Activated T-cell treated with anti-CD3 and anti-CD28 coated beads, Interleukin-2, amount 50 U/mL, for 72 hours (primary cell): ENCODE results near the gene NEDD9. TPM values are rescaled to one million over a fixed set of nuclear protein-coding genes. Genes with fewer than 3 reads are reported as not detected.
A peak's percentile ranks its signal among the peaks of the same experiment; 100 is the strongest.

ENCODE experiments used
- ATAC-seq, 2 donors: fragments of 150-1000 bp; cut with Tn5 transposase; replicated peaks in 1 of 2; 2 replicates each; pipeline ENCODE4 v1.10.0; 2021; ENCODE audit warnings: moderate library complexity in 2 of 2, mild to moderate bottlenecking in 1 of 2
- DNase-seq, 2 donors: peaks; one replicate each; pipeline ENCODE4 v3.0.0; 2021 to 2022; ENCODE audit warnings: mixed read lengths in 1 of 2
- H3K27ac Mint-ChIP-seq: one replicate; pipeline ENCODE4 v1.8.0; 2022; ENCODE audit warnings: mild to moderate bottlenecking, moderate library complexity, mixed read lengths
- H3K27me3 Mint-ChIP-seq: one replicate; pipeline ENCODE4 v1.8.0; 2022; ENCODE audit warnings: low read depth, mixed read lengths
- H3K36me3 Mint-ChIP-seq, 2 donors: one replicate each; pipeline ENCODE4 v1.8.0; 2022; ENCODE audit warnings: mixed read lengths in 2 of 2, mild to moderate bottlenecking in 1 of 2; ENCODE audit not compliant: insufficient read depth in 2 of 2
- H3K4me1 Mint-ChIP-seq: one replicate; pipeline ENCODE4 v1.8.0; 2022; ENCODE audit warnings: low read depth, mixed read lengths
- H3K4me3 Mint-ChIP-seq, 2 donors: one replicate each; pipeline ENCODE4 v1.8.0; 2022; ENCODE audit warnings: mild to moderate bottlenecking in 2 of 2, mixed read lengths in 2 of 2, moderate library complexity in 2 of 2
- H3K9me3 Mint-ChIP-seq, 2 donors: one replicate each; pipeline ENCODE4 v1.8.0; 2022; ENCODE audit warnings: mixed read lengths in 2 of 2
- total RNA-seq, 2 donors: library from RNA; stranded (reverse); gene quantifications; one replicate each; pipeline ENCODE4 v1.2.3, GENCODE V29; 2022

The NEDD9 gene
- total RNA-seq, 2 donors from 2014 or later = 20.8 to 36.4 TPM

DNA sequence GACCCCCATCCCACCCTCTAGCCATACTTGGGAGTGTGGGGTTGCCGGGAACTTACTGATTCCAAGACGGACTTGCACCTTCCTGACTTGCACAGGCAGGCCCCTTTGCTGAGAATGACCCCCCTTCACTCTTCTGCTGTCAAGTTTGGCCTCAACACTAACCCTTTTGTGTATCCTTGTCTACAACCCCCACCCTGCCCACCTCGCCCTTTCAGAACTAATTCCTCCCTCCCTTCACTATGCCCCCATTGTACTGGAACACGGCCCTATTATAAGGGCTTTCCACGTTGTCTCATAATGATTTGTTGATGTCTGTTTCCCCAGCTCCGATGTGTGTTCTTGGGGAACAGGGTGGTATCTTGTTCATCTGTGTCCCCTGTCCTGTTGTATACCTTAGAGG is 4.4 kb upstream of the NEDD9 start:
- H3K4me1 Mint-ChIP-seq = peaks cover 47% of the 10 kb centered on the region
- H3K4me3 Mint-ChIP-seq = peak overlapping the region; percentile 6 to 56

DNA sequence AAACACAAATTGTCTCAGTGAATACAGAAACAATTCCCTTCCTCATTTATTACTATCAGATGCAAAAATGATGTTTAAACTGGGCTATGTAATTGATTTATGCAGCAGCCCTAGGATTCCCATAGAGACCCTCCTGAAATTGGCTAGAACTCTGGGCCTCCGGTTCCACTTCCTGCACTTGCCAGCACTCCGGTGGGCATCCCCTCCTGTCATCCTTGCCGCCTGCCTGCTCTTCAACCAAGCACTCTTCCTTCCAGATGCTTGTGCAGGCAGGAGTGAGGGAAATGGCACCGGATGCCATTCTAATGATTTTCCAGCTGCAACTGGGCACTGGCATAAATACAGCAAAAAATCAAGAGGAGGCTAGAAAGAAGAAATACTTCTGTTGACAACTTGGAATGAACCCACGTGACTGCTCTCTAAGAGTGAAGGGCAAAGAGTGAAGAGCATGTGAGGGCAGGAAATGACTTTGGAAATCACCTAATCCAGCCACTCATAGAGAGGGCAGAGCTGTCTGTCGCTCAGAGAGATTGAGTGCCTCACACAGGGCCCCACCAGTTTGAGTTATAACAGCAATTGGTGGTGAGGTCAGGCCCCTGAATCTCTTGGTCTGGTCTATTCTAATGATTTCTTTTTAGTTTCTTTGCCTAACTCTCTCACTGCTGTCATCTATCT is 3.7 kb upstream of the NEDD9 start:
- Mint-ChIP-seq H3K4me1 (peaks cover 54% of the 10 kb centered on the region), H3K36me3 (peaks cover 0 to 3% of the 10 kb centered on the region in 2 donors), H3K9me3 (peaks cover 2% of the 10 kb centered on the region in 2 donors), H3K27me3 (no peaks in the 10 kb centered on the region), H3K4me3 (peak overlapping the region; percentile 25 to 56), H3K27ac (peak overlapping the region; percentile 85)
- DNase-seq (peak; percentile 45 to 62), ATAC-seq (peak; percentile 30 to 55)

More for the DNA sequence above, 4.4 kb upstream of the NEDD9 start:
- Mint-ChIP-seq H3K9me3 (peaks cover 2% of the 10 kb centered on the region in 2 donors), H3K27ac (peak overlapping the region; percentile 85), H3K27me3 (no peaks in the 10 kb centered on the region), H3K36me3 (peaks cover 0 to 3% of the 10 kb centered on the region in 2 donors)
- no peak for ATAC-seq
- DNase-seq = no peak

DNA sequence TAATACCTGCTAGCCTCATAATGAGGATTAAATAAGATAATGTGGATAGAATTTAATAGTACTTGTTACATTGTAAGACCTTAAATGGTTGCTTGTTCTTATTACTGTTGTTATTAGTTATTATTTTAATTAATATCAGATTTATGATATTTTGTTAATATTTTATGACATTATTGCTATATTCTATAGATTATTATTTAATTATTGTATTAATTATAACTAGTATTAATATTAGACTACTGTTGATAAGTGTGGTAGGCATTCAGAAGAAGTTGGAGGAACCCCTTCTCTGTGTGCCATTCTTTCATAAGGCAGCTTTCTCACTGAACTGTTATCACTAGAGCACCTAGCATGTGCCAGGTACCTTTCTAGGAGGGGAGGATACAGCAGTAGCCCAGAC is 2.6 kb upstream of the NEDD9 start:
- ATAC-seq (no peak), DNase-seq (no peak)
- peaks cover 66% of the 10 kb centered on the region for H3K4me1 Mint-ChIP-seq
- peaks cover 2% of the 10 kb centered on the region in 2 donors for H3K9me3 Mint-ChIP-seq
- H3K4me3 Mint-ChIP-seq = no peak overlapping the region
- H3K27me3 Mint-ChIP-seq = no peaks in the 10 kb centered on the region
- no peak overlapping the region for H3K27ac Mint-ChIP-seq
- peaks cover 0 to 3% of the 10 kb centered on the region in 2 donors for H3K36me3 Mint-ChIP-seq

DNA sequence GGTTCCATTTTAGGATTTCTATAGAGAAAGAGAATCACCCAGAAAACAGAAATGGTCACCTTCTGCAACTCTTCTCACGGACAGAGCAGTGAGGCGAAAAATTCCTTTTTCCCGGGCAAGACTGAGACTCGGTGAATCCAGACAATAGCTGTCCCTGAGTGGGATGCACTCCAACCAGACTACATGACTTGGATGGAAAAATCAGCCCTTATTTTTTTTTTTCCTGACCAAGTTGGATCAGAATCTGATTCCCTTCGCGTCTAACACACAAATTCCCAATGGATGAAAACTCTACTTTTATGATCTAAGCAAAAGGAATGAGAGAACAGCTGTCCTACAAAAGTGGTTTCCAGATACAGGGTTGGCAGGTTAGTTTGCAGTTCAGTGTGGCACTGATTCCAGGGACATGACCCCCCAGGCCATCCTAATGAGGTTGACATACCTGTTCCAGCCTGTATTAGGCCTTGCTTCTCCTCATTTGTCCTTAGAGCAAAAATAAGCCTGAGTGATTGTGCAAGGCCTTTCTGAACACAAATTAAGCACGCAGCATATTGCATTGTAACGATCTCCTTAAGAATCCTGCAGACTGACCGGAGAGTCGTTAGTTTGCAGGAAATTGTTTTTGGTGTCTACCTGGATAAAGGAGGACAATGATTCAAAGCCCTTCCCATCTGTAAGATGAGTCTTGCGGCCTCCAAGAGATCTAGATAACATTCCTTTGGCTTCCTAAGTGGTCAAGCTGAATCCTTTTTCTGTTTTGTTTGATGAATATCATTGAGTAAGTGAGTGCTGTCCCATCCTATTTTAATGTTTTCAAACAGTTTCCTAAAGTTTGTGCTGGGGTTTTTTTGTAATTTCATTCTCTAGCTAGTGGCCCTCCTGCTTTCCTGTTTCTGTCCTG is 1.5 kb upstream of the NEDD9 start:
- no peak for ATAC-seq
- H3K27ac Mint-ChIP-seq = peak overlapping the region; percentile 89
- H3K4me1 Mint-ChIP-seq = peaks cover 69% of the 10 kb centered on the region
- DNase-seq = no peak
- peak overlapping the region; percentile 90 to 91 for H3K4me3 Mint-ChIP-seq
- H3K36me3 Mint-ChIP-seq = peaks cover 0 to 3% of the 10 kb centered on the region in 2 donors
- peaks cover 2% of the 10 kb centered on the region in 2 donors for H3K9me3 Mint-ChIP-seq
- H3K27me3 Mint-ChIP-seq = no peaks in the 10 kb centered on the region

DNA sequence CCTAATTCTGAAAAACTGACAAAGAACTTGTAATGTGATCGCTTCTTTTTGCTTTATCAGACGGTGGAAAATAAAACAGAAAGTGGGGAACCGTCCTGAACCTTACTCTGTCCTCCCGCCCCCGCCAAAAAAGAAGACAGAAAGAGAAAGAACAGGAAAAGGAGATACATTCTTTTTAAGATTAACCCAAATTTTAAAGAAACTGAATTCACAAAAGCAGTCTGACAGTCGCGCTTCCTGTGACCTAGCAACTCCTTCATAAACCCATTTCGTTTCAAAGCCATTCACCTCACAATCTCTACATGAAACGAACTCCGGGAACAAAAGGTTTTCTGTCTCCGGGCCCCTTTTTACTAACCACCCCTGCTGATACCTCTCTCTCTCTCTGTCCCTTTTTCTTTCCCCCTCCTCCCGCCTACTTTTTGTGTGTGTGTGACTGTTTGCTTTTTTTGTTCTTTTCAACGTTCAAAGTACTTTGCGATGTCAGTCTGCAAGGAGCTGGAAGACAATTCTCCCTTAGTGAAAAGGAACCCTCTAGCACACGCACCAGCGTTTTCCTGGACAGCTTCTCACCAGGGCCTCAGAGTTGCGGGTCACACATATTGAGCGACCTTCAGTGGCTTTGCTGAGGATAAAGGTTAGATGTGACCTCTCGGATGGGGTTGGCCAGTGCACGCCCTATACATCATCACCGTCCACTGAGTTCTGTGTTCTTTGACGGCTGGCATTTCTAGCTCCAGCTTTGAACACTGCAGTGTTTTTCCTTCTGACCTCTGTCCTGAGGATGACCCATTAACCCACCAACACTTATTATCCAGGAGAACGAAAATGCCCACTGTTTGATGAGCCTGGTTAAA is 530 bp upstream of the NEDD9 start:
- peak; percentile 20 to 24 for ATAC-seq

DNA sequence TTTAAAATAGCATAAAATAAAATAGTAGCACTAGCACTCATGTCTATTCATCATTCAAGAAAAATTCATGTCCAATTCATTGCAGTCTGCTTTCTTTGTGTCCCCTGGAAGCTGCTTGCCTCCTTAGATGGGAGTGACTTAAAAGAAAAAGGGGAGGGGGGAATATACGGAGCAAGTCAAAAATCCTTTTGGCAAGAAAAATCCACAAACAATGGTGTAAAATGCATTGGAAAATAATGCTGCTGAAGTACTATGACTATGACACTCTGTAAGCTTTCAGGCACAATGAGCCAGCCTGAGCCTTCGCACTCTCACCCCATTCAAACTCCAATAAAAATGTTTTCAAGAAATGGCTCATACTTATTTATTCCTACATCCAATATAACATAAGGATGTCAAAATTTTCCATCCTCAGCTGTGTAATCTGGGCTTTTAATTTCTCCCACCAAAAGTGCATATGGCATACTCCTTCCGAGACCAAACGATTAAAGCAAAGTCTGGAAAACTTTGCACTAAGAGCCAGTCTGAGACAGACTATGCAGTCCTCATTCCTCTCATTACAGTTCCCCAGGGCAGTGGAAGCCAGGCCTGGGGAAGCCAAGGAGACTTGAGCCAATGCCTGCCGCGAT is 790 bp downstream of the NEDD9 start:
- H3K4me3 Mint-ChIP-seq = peak overlapping the region; percentile 90 to 91
- H3K4me1 Mint-ChIP-seq = peaks cover 68% of the 10 kb centered on the region
- no peak for DNase-seq
- peaks cover 0 to 3% of the 10 kb centered on the region in 2 donors for H3K36me3 Mint-ChIP-seq
- ATAC-seq = no peak
- H3K27ac Mint-ChIP-seq = peak overlapping the region; percentile 89
- no peaks in the 10 kb centered on the region for H3K27me3 Mint-ChIP-seq
- H3K9me3 Mint-ChIP-seq = no peaks in the 10 kb centered on the region

More for the DNA sequence above, 530 bp upstream of the NEDD9 start:
- Mint-ChIP-seq H3K36me3 (no peaks in the 10 kb centered on the region), H3K4me3 (peak overlapping the region; percentile 90 to 91), H3K27me3 (no peaks in the 10 kb centered on the region), H3K9me3 (no peaks in the 10 kb centered on the region), H3K4me1 (peaks cover 73% of the 10 kb centered on the region), H3K27ac (peak overlapping the region; percentile 89)
- no peak for DNase-seq

DNA sequence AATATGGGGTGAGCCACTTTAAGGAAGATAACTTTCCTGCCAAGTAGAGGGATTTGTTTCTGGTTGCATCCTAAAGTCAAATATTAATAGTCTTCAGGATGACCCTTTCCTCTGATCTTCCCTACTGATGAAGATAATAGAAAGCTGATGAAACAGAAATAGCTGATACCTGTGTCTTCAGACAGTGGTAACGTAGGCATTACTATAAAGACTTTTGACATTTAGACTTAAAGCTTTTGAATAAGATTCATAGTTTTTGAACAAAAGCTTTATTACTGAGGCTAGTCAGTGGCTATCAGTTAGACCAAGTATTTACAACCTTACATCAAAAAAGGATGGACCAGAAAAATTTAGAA is 1.4 kb downstream of the NEDD9 start:
- Mint-ChIP-seq H3K36me3 (peaks cover under 1 to 6% of the 10 kb centered on the region in 2 donors), H3K27ac (peak overlapping the region; percentile 60), H3K27me3 (no peaks in the 10 kb centered on the region), H3K4me1 (peaks cover 66% of the 10 kb centered on the region), H3K4me3 (peak overlapping the region; percentile 90 to 91), H3K9me3 (no peaks in the 10 kb centered on the region)
- ATAC-seq (no peak), DNase-seq (no peak)

DNA sequence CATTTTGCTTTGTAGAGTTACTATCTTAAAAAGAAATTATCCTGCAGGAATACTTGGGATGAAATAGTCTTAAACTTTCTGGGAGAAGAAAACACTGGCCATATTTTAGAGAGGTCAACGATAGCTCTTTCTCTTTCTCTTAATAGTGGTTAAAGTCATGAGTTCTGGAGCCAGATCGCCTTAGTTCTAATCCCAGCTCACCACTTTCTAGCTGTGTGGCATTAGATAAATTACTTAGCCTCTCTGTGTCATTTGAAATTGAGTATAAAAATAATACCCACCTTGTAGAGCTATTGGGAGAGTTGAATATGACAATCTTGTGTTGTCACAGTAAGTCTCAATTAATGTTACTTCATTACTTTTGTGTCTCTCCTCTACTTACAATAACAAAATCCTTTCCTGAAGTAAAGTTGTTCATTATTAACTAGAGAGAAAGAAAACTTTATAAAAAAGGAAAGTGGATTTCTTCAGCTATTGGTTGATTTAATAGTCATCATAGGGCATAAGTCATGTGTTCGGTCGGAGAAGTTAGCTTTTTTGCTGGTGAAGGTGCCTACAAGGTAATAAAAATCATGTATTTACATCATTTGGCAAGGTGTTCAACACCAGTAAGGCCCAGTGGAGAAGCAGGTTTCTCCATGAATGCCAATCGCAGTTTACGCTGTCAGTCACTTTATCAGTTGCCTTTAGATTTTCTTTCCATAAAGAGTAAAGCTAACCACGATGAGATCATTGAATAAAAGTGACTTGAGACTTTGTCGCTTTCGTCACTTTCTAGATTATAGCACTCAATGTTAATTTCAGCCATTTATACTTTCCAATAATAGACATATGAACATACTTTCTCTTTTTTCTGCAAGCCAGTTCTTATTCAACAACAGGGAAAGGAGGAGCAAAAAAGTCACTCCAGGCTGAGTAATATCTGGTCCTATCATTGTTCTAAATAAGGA is 2.0 kb downstream of the NEDD9 start:
- Mint-ChIP-seq H3K27me3 (no peaks in the 10 kb centered on the region), H3K36me3 (peaks cover 3 to 8% of the 10 kb centered on the region in 2 donors), H3K9me3 (peaks cover 0 to 2% of the 10 kb centered on the region in 2 donors), H3K4me1 (peaks cover 66% of the 10 kb centered on the region), H3K4me3 (peak overlapping the region; percentile 90 to 91), H3K27ac (peak overlapping the region; percentile 60)
- no peak for ATAC-seq
- DNase-seq = no peak

DNA sequence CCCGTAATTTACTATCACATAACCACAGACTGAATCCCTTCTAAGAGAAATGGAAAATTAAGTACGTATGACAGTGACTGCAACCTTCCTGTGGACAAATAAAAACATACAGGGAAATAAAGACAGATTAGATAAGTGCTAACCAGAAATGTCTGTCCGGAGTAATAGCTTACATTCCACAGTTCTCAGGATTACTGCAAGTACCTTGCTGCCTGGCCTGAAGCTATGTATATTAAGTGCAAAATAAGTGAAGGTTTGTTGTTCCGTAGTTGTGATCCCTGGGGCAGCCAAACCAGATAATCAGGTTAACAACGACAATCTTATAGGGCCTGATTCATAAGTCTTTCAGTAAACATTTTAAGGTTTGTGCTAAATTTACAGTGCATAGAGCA is 2.8 kb downstream of the NEDD9 start:
- H3K4me3 Mint-ChIP-seq = peak overlapping the region; percentile 90 to 91
- H3K9me3 Mint-ChIP-seq = peaks cover 0 to 2% of the 10 kb centered on the region in 2 donors
- no peak for ATAC-seq
- H3K27me3 Mint-ChIP-seq = no peaks in the 10 kb centered on the region
- peaks cover 70% of the 10 kb centered on the region for H3K4me1 Mint-ChIP-seq
- H3K27ac Mint-ChIP-seq = no peak overlapping the region
- H3K36me3 Mint-ChIP-seq = peaks cover 3 to 10% of the 10 kb centered on the region in 2 donors
- no peak for DNase-seq

DNA sequence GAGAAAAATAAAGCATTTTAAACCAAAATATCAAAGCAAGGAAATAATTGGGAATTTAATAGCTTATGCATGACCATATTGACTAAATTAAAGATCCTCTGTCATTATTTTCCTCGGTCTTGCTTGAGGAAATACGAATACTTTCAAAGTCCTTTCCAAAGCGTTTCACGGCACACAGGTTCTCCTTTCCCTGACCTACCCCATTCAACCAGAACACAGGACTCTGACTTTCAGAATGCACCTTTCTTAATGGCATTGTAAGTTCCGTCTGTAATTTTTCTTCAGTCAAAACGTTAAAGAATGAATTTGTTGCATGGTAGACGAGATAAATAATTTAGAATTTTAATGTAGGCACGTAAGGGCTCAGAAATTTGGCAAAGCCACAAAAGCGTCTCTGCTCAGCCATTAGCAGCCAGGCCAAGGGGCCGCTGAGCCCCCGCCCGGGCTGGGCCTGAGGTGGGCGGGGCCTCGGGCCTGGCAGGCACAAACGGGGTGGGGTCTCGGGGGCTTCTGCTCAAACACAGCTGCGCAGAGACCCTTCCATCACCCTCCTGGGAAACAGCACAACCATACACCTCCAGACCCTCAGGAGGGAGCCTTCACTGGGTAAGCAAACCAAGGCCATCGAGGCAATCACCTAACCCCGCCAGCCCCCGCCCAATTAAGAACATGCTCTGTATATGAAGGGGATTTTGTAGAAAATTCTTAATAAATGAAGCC is 3.4 kb downstream of the NEDD9 start:
- ATAC-seq (no peak), DNase-seq (no peak)
- peaks cover 3 to 12% of the 10 kb centered on the region in 2 donors for H3K36me3 Mint-ChIP-seq
- peak overlapping the region in 1 of 2 donors; percentile 90 for H3K4me3 Mint-ChIP-seq
- peaks cover 73% of the 10 kb centered on the region for H3K4me1 Mint-ChIP-seq
- peaks cover 0 to 2% of the 10 kb centered on the region in 2 donors for H3K9me3 Mint-ChIP-seq
- no peak overlapping the region for H3K27ac Mint-ChIP-seq
- H3K27me3 Mint-ChIP-seq = no peaks in the 10 kb centered on the region

DNA sequence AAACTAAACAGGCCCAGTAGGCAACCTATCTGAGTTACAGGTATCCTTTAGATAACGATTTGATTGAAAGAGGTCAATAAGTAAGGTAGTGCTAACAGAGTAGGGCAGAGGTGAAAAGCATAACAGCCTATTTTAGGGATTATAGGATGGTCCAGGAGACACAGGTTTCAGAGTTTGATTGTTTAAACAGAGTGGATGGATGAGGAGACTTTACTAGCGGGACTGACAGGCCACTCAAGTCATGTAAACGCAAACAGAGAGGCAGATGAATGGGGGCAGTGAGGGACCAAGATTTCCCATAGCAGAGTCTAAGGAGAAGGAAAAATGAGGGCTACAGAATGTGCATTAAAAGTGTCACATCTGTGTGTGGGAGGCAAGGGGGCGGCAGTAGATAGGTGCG is 4.8 kb downstream of the NEDD9 start:
- ATAC-seq = no peak
- Mint-ChIP-seq H3K27ac (no peak overlapping the region), H3K4me3 (no peak overlapping the region), H3K36me3 (peaks cover 3 to 12% of the 10 kb centered on the region in 2 donors), H3K27me3 (no peaks in the 10 kb centered on the region), H3K4me1 (peaks cover 74% of the 10 kb centered on the region), H3K9me3 (peaks cover 0 to 2% of the 10 kb centered on the region in 2 donors)
- DNase-seq = no peak
